Measurements from ENCODE around the gene DMRTC1B. TPM values are rescaled to one million over a fixed set of nuclear protein-coding genes. Genes with fewer than 3 reads are reported as not detected.
A peak's percentile ranks its signal among the peaks of the same experiment; 100 is the strongest.
"Not testable (repeated sequence)": the region's sequence is repeated elsewhere in the genome, so short reads cannot be mapped to it uniquely, and the experiment has no call there.

The DMRTC1B gene
- not detected in 2 replicates for total RNA-seq

- FAIRE-seq; H3K36me3 ChIP-seq (ENCODE audit: control insufficient read depth, insufficient read depth, low read length); DNase-seq (ENCODE audit: low read depth); H3K27me3 ChIP-seq (ENCODE audit: control insufficient read depth, insufficient read depth, low read length); H3K4me3 ChIP-seq (ENCODE audit: low read depth, low read length): not testable (repeated sequence)
Measured at GRCh38 chrX:72776653-72777466, at the start of gene DMRTC1B. TSS of gene DMRTC1B (plus strand) at chrX:72776890. CDS start at chrX:72845136, 68,246 bp downstream.

- DNase-seq (ENCODE audit: low read depth) = no peak
- TF ChIP-seq CTCF (IDR thresholded peaks at IDR 0.05; ENCODE audit: insufficient read depth, low read length, severe bottlenecking) = no peak
- H3K4me3 ChIP-seq (ENCODE audit: low read depth, low read length) = no peak overlapping the region
- H3K27me3 ChIP-seq (ENCODE audit: control insufficient read depth, insufficient read depth, low read length) = no peaks in the 10 kb centered on the region
- no peak for FAIRE-seq
- no peaks in the 10 kb centered on the region for H3K36me3 ChIP-seq (ENCODE audit: control insufficient read depth, insufficient read depth, low read length)
Measured at GRCh38 chrX:72727846-72728245, 48.8 kb upstream of the DMRTC1B start.

- H3K36me3 ChIP-seq (ENCODE audit: control insufficient read depth, insufficient read depth, low read length) = not testable (repeated sequence)
Measured at GRCh38 chrX:72733636-72734035, 43.1 kb upstream of the DMRTC1B start.

GRCh38 chrX:72735561-72735960, 41.1 kb upstream of the DMRTC1B start:
- FAIRE-seq = no peak

More at GRCh38 chrX:72733636-72734035, 43.1 kb upstream of the DMRTC1B start:
- H3K27me3 ChIP-seq (ENCODE audit: control insufficient read depth, insufficient read depth, low read length); DNase-seq (ENCODE audit: low read depth); H3K4me3 ChIP-seq (ENCODE audit: low read depth, low read length); FAIRE-seq: not testable (repeated sequence)

GRCh38 chrX:72745546-72745945, 31.1 kb upstream of the DMRTC1B start:
- H3K36me3 ChIP-seq (ENCODE audit: control insufficient read depth, insufficient read depth, low read length); H3K27me3 ChIP-seq (ENCODE audit: control insufficient read depth, insufficient read depth, low read length); DNase-seq (ENCODE audit: low read depth); H3K4me3 ChIP-seq (ENCODE audit: low read depth, low read length); FAIRE-seq: not testable (repeated sequence)

More at GRCh38 chrX:72735561-72735960, 41.1 kb upstream of the DMRTC1B start:
- Histone ChIP-seq H3K27me3 (ENCODE audit: control insufficient read depth, insufficient read depth, low read length) (no peaks in the 10 kb centered on the region), H3K4me3 (ENCODE audit: low read depth, low read length) (no peak overlapping the region), H3K36me3 (ENCODE audit: control insufficient read depth, insufficient read depth, low read length) (no peaks in the 10 kb centered on the region)
- no peak for TF ChIP-seq CTCF (IDR thresholded peaks at IDR 0.05; ENCODE audit: insufficient read depth, low read length, severe bottlenecking)
- DNase-seq (ENCODE audit: low read depth) = no peak

GRCh38 chrX:72748545-72748944, 28.1 kb upstream of the DMRTC1B start:
- not testable (repeated sequence) for DNase-seq (ENCODE audit: low read depth); H3K4me3 ChIP-seq (ENCODE audit: low read depth, low read length); H3K27me3 ChIP-seq (ENCODE audit: control insufficient read depth, insufficient read depth, low read length); H3K36me3 ChIP-seq (ENCODE audit: control insufficient read depth, insufficient read depth, low read length); FAIRE-seq

GRCh38 chrX:72760454-72760853, 16.2 kb upstream of the DMRTC1B start:
- not testable (repeated sequence) for H3K27me3 ChIP-seq (ENCODE audit: control insufficient read depth, insufficient read depth, low read length); H3K4me3 ChIP-seq (ENCODE audit: low read depth, low read length); FAIRE-seq; DNase-seq (ENCODE audit: low read depth); H3K36me3 ChIP-seq (ENCODE audit: control insufficient read depth, insufficient read depth, low read length)

- FAIRE-seq; DNase-seq (ENCODE audit: low read depth); H3K36me3 ChIP-seq (ENCODE audit: control insufficient read depth, insufficient read depth, low read length); H3K27me3 ChIP-seq (ENCODE audit: control insufficient read depth, insufficient read depth, low read length); H3K4me3 ChIP-seq (ENCODE audit: low read depth, low read length): not testable (repeated sequence)
Measured at GRCh38 chrX:72777467-72777790, 739 bp downstream of the DMRTC1B start.

GRCh38 chrX:72778146-72778545, 1.5 kb downstream of the DMRTC1B start:
- not testable (repeated sequence) for H3K36me3 ChIP-seq (ENCODE audit: control insufficient read depth, insufficient read depth, low read length); H3K27me3 ChIP-seq (ENCODE audit: control insufficient read depth, insufficient read depth, low read length); H3K4me3 ChIP-seq (ENCODE audit: low read depth, low read length); DNase-seq (ENCODE audit: low read depth)
- peak; percentile 86 for FAIRE-seq

GRCh38 chrX:72782560-72782959, 5.9 kb downstream of the DMRTC1B start, which contains the start of gene FAM236B:
TSS of gene FAM236B (minus strand) at chrX:72782660. CDS start at chrX:72782560, 100 bp downstream.
- H3K36me3 ChIP-seq (ENCODE audit: control insufficient read depth, insufficient read depth, low read length); H3K4me3 ChIP-seq (ENCODE audit: low read depth, low read length); DNase-seq (ENCODE audit: low read depth); H3K27me3 ChIP-seq (ENCODE audit: control insufficient read depth, insufficient read depth, low read length); FAIRE-seq: not testable (repeated sequence)

- H3K4me3 ChIP-seq (ENCODE audit: low read depth, low read length); DNase-seq (ENCODE audit: low read depth); H3K27me3 ChIP-seq (ENCODE audit: control insufficient read depth, insufficient read depth, low read length); FAIRE-seq; H3K36me3 ChIP-seq (ENCODE audit: control insufficient read depth, insufficient read depth, low read length): not testable (repeated sequence)
Measured at GRCh38 chrX:72783365-72783936, 6.8 kb downstream of the DMRTC1B start.

GRCh38 chrX:72783964-72784363, 7.3 kb downstream of the DMRTC1B start:
- not testable (repeated sequence) for H3K27me3 ChIP-seq (ENCODE audit: control insufficient read depth, insufficient read depth, low read length); DNase-seq (ENCODE audit: low read depth); FAIRE-seq; H3K4me3 ChIP-seq (ENCODE audit: low read depth, low read length); H3K36me3 ChIP-seq (ENCODE audit: control insufficient read depth, insufficient read depth, low read length)

Measured in bronchial epithelial cell (primary cell).